Measurements from ENCODE around the gene CMSS1. TPM values are rescaled to one million over a fixed set of nuclear protein-coding genes. Genes with fewer than 3 reads are reported as not detected.

CMSS1 gene
- total RNA-seq, 1 experiment from 2014 or later: 86.3 TPM

- TF ChIP-seq POLR2AphosphoS5 (IDR thresholded peaks at IDR 0.05; ENCODE audit: low read depth, low read length) (no peak), SIN3A (IDR thresholded peaks at IDR 0.05; ENCODE audit: borderline replicate concordance, insufficient read depth, low read depth, low read length) (no peak), CTCF (IDR thresholded peaks at IDR 0.05) (no peak), TCF7L2 (IDR thresholded peaks at IDR 0.05; ENCODE audit: low read depth, low read length) (no peak), REST (IDR thresholded peaks at IDR 0.05; ENCODE audit: insufficient read depth in 1 of 2, low read depth in 2 of 2, low read length in 1 of 2) (no peak)
- Histone ChIP-seq H3K9me3 (ENCODE audit: control insufficient read depth, insufficient read depth, low read depth, low read length) (no peaks in the 10 kb centered on the region), H3K27ac (ENCODE audit: low read length) (no peak overlapping the region), H3K4me3 (ENCODE audit: low read depth in 2 of 2, low read length in 2 of 2) (no peak overlapping the region), H3K4me1 (ENCODE audit: control insufficient read depth, insufficient read depth, low read length) (no peaks in the 10 kb centered on the region), H3K27me3 (ENCODE audit: control insufficient read depth, insufficient read depth, low read length) (no peaks in the 10 kb centered on the region), H3K36me3 (ENCODE audit: control insufficient read depth, insufficient read depth, low read length) (no peaks in the 10 kb centered on the region)
- ATAC-seq (no peak), DNase-seq (ENCODE audit: low read depth, low spot score) (no peak)
- in situ Hi-C loops (cut with HindIII; ENCODE audit: low pct_unique_long_range_greater_than_20kb, low sequenced_read_pairs): no loop called here
- CTCF ChIA-PET: no interaction called here
- BruUV-seq (replicated peaks): no TSS peak
- intact Hi-C loops (cut with micrococcal nuclease; ENCODE audit: unreplicated experiment): no loop called here
- POLR2A ChIA-PET: no interaction called here
Observed at GRCh38 chr3:99885851-99886250, 68.2 kb downstream of the CMSS1 start.

GRCh38 chr3:99891610-99892285 is 74.1 kb downstream of the CMSS1 start:
- H3K4me3 ChIP-seq (ENCODE audit: low read depth in 2 of 2, low read length in 2 of 2): no peak overlapping the region
- no peaks in the 10 kb centered on the region for H3K27me3 ChIP-seq (ENCODE audit: control insufficient read depth, insufficient read depth, low read length)
- ChIA-PET POLR2A (no interaction called here), CTCF (interaction anchor here (0.5 kb wide), 1 partner anchor 63 kb away, joined by 4 read pairs; no protein-coding TSS in a partner anchor)
- no peaks in the 10 kb centered on the region for H3K9me3 ChIP-seq (ENCODE audit: control insufficient read depth, insufficient read depth, low read depth, low read length)
- H3K4me1 ChIP-seq (ENCODE audit: control insufficient read depth, insufficient read depth, low read length): peaks cover 10% of the 10 kb centered on the region
- H3K36me3 ChIP-seq (ENCODE audit: control insufficient read depth, insufficient read depth, low read length): no peaks in the 10 kb centered on the region
- DNase-seq (ENCODE audit: low read depth, low spot score) (no peak), ATAC-seq (no peak)
- intact Hi-C loops (cut with micrococcal nuclease; ENCODE audit: unreplicated experiment) (no loop called here), in situ Hi-C loops (cut with HindIII; ENCODE audit: low pct_unique_long_range_greater_than_20kb, low sequenced_read_pairs) (no loop called here)
- TF ChIP-seq POLR2AphosphoS5 (IDR thresholded peaks at IDR 0.05; ENCODE audit: low read depth, low read length) (no peak), CTCF (IDR thresholded peaks at IDR 0.05) (no peak), REST (IDR thresholded peaks at IDR 0.05; ENCODE audit: insufficient read depth in 1 of 2, low read depth in 2 of 2, low read length in 1 of 2) (no peak), TCF7L2 (IDR thresholded peaks at IDR 0.05; ENCODE audit: low read depth, low read length) (no peak), SIN3A (IDR thresholded peaks at IDR 0.05; ENCODE audit: borderline replicate concordance, insufficient read depth, low read depth, low read length) (no peak)
- no peak overlapping the region for H3K27ac ChIP-seq (ENCODE audit: low read length)
- BruUV-seq (replicated peaks): no TSS peak
